K562 (cell line): ENCODE measurements around the gene CELA3B. TPM values are rescaled to one million over a fixed set of nuclear protein-coding genes. Genes with fewer than 3 reads are reported as not detected.

Experiments
- E2F3 ChIP-seq: fragments of 250-450 bp; sonication (Bioruptor Pico); IDR thresholded peaks from 2 replicates; pipeline ENCODE4 v1.4.0; 2020; ENCODE audit warnings: mild to moderate bottlenecking
- EP300 ChIP-seq: IDR thresholded peaks from 2 replicates; pipeline ENCODE4 v1.6.1; 2012; ENCODE audit warnings: low read length, improper control_type of control experiment
- FOXA1 ChIP-seq: fragments of 450-650 bp; IDR thresholded peaks from 2 replicates; pipeline ENCODE4 v1.6.1; 2016; ENCODE audit warnings: mild to moderate bottlenecking, borderline replicate concordance
- HSF4 ChIP-seq: fragments of 250-450 bp; sonication (Bioruptor Pico); IDR thresholded peaks from 2 replicates; pipeline ENCODE4 v2.1.2; 2022; ENCODE audit warnings: mild to moderate bottlenecking, moderate library complexity, borderline replicate concordance
- LCOR ChIP-seq: sonication (generic); formaldehyde crosslinking; IDR thresholded peaks from 2 replicates; pipeline ENCODE4 v1.8.0; 2022; ENCODE audit warnings: mild to moderate bottlenecking, missing genetic modification reagents
- PREB ChIP-seq: sonication (generic); formaldehyde crosslinking; IDR thresholded peaks from 2 replicates; pipeline ENCODE4 v1.8.1; 2023; ENCODE audit warnings: mild to moderate bottlenecking, missing genetic modification reagents
- PTTG1 ChIP-seq: fragments of 450-650 bp; IDR thresholded peaks from 2 replicates; pipeline ENCODE4 v1.6.1; 2016; ENCODE audit warnings: low read depth, mild to moderate bottlenecking, missing genetic modification characterization, missing compliant biosample characterization
- TAF15 ChIP-seq: fragments of 200-400 bp; formaldehyde crosslinking; IDR thresholded peaks from 2 replicates; pipeline ENCODE4 v1.6.1; 2017; ENCODE audit warnings: mild to moderate bottlenecking, low read depth, low read length, moderate library complexity
- USF2 ChIP-seq: sonication (generic); formaldehyde crosslinking; IDR thresholded peaks from 2 replicates; pipeline ENCODE4 v1.5.0; 2020; ENCODE audit warnings: missing genetic modification reagents
- ZBED1 ChIP-seq: IDR thresholded peaks from 2 replicates; pipeline ENCODE4 v1.6.1; 2014
- ZBTB11 ChIP-seq, 3 experiments: fragments of 200-800 bp in 1 of 3; fragments of 250-450 bp in 1 of 3; fragments of 450-650 bp in 1 of 3; sonication (Bioruptor Pico) in 1 of 3; sonication (Bioruptor generic) in 1 of 3; formaldehyde crosslinking in 1 of 3; IDR thresholded peaks; 2 replicates each; pipeline versions ENCODE4 v1.6.1 to v1.8.0; 2016 to 2022; ENCODE audit warnings: mild to moderate bottlenecking in 2 of 3, missing genetic modification characterization in 2 of 3, missing compliant biosample characterization in 1 of 3, moderate library complexity in 1 of 3
- ZNF644 ChIP-seq: fragments of 200-800 bp; sonication (Bioruptor generic); IDR thresholded peaks from 2 replicates; pipeline ENCODE4 v1.6.1; 2016; ENCODE audit warnings: low read depth, missing genetic modification characterization, missing compliant biosample characterization
- ZNF655 ChIP-seq: fragments of 250-450 bp; sonication (Bioruptor Pico); IDR thresholded peaks from 2 replicates; pipeline ENCODE4 v1.5.0; 2021
- polyA plus RNA-seq, 8 experiments: library from polyadenylated mRNA; depleted of rRNA in 4 of 8; stranded (reverse) in 5 of 8; unstranded in 3 of 8; fragments of >200 nt; fragmentation: Nextera tagmentation in 2 of 8; fragmentation: Illumina TruSeq in 1 of 8; extraction: Ambion mirVana in 2 of 8; extraction: Trizol in 1 of 8; gene quantifications; 2 replicates each; pipeline versions ENCODE4 v1.2.1 to v1.2.3, GENCODE V29; 2011 to 2014; ENCODE audit warnings: inconsistent platforms in 1 of 8, missing spikeins in 1 of 8
- total RNA-seq, 7 experiments: library from RNA; depleted of rRNA in 6 of 7; stranded (reverse); fragments of >200 nt in 6 of 7; fragmentation: Illumina TruSeq in 2 of 7; extraction: Trizol in 2 of 7; gene quantifications; 2 replicates each; pipeline versions ENCODE4 v1.2.1 to v1.2.3, GENCODE V29; 2011 to 2021; ENCODE audit warnings: low replicate concordance in 1 of 7

The CELA3B gene
- total and polyA plus RNA-seq, 9 of the 15 experiments (the other 6 are each of a cell fraction or from before 2014, with no cell fraction given), result 3.1 TPM; not detected in 8

- TF ChIP-seq ZBED1, result no peak
- no peak for TF ChIP-seq PREB (CRISPR knock-in tag)
- no peak for TF ChIP-seq HSF4 (CRISPR knock-in tag)
- no peak; the same call in 1 of the 2 replicates for TF ChIP-seq LCOR (CRISPR knock-in tag)
- no peak; a peak in 1 of 6 replicates for TF ChIP-seq ZBTB11 (CRISPR knock-in tag; IDR thresholded peaks at IDR 0.05)
- no peak for TF ChIP-seq USF2 (CRISPR knock-in tag)
- no peak for TF ChIP-seq TAF15
- no peak for TF ChIP-seq ZNF655 (CRISPR knock-in tag)
- TF ChIP-seq EP300, result peak; percentile 97
- TF ChIP-seq PTTG1 (tag), result peak; percentile 45; the same call in 1 of the 2 replicates
- TF ChIP-seq ZNF644 (tag), result peak; percentile 76; the same call in 1 of the 2 replicates
- no peak for TF ChIP-seq FOXA1
- no peak for TF ChIP-seq E2F3 (CRISPR knock-in tag)
These were observed 42.0 kb downstream of the CELA3B start (continued) for GRCh38 chr1:22018583-22019559.
